ENCODE data around the gene TJP3.
"Not testable (repeated sequence)": the region's sequence is repeated elsewhere in the genome, so short reads cannot be mapped to it uniquely, and the experiment has no call there.

Gene TJP3, protein sequence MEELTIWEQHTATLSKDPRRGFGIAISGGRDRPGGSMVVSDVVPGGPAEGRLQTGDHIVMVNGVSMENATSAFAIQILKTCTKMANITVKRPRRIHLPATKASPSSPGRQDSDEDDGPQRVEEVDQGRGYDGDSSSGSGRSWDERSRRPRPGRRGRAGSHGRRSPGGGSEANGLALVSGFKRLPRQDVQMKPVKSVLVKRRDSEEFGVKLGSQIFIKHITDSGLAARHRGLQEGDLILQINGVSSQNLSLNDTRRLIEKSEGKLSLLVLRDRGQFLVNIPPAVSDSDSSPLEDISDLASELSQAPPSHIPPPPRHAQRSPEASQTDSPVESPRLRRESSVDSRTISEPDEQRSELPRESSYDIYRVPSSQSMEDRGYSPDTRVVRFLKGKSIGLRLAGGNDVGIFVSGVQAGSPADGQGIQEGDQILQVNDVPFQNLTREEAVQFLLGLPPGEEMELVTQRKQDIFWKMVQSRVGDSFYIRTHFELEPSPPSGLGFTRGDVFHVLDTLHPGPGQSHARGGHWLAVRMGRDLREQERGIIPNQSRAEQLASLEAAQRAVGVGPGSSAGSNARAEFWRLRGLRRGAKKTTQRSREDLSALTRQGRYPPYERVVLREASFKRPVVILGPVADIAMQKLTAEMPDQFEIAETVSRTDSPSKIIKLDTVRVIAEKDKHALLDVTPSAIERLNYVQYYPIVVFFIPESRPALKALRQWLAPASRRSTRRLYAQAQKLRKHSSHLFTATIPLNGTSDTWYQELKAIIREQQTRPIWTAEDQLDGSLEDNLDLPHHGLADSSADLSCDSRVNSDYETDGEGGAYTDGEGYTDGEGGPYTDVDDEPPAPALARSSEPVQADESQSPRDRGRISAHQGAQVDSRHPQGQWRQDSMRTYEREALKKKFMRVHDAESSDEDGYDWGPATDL

DNA sequence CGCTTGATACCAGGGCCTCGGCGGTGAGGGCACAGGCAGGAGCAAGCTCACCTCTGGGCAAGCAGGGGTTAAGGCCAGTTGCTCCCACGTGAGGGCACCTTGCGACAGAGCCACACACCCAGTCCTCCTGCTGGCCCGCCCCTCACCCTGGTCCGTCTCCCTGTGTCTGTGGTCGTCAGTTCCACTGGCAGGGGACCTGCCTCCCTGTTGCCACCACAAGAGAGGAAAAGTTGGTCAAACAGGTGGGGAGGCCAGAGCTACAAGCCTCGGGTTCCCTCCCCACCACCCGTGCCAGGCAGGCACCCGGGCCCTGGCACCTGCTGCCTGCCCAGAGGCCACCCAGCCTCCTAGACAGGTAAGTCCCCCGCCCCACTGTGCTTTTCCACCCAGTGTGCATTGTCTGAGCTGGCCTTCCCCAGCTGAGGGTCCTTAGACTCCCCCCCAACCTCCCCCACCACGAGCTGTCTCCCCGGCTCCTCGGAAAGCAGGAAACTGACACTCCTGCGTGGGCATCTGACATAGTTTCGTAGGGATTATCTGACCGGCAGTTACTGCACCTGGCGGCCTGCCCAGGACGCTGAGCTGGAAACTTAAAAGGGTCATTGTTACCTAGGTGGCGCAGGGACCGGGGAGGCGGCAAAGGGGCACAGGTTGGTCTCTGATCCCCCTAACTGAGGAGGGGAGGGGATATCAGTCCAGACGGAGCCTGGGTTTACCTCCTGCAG lies at the start of gene TJP3:
TJP3 (plus strand) TSS at position 178 of the 725 bp plus-strand sequence. CDS start 20,049 bp downstream, outside the sequence.
- no peak for DNase-seq

DNA sequence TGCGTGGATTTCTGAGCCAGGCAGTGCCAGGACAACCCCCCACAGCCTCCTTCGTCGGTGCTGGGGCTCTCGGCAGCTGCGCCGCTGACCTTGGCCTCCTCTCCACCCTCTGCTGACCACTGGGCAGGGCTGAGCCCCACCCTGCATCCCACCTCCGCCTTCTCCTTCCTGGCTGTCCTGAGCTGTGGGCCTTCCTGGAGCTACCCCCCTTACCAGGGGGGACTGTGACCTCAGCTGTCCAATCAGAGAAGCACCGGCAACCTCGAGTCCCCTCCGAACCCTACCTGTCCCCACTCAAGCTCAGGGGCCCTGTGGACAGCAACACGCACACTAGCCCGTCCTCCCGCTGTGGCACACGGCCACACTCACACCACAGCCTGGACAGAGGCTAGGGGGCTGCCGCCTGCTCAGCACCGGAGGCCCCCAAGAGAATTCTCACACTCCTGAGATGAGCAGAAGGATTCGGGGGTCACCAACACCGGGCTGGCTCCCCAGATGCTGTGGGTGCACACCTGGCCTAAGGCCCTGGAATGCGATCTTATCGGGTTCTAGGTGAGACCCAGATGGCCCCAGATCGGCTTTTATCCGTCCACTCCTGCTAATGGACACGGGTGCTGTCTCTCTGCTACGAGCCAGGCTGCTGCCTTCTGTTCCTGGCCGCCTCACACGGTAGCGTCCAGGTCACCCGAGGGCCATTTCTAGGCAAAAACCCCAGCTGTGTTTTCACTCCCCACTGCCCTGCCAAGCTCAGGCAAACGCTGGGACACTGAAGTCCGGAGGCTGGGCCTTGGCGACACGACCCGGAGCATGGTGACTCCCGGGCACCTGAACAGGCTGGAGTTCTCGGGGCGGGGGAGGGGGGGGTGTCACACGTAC lies 49.1 kb upstream of the TJP3 start:
- DNase-seq = no peak

DNA sequence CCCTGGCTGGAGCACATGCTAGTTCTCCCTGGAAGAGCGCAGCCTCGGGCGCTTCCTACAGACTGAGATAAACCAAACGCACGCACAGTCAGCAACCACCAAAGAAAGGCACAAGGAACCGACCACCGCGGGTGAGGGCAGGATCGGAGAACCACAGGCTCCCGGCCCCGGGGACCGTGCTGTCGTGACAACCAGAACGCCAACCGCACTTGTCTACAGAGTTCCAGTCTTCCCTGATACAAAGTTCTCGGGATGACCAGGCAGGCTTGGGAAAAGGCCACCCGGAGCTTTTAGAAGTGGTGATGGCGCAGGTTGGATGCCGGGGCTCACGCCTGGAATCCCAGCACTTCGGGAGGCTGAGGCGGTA lies 48.5 kb upstream of the TJP3 start:
- no peak for DNase-seq

DNA sequence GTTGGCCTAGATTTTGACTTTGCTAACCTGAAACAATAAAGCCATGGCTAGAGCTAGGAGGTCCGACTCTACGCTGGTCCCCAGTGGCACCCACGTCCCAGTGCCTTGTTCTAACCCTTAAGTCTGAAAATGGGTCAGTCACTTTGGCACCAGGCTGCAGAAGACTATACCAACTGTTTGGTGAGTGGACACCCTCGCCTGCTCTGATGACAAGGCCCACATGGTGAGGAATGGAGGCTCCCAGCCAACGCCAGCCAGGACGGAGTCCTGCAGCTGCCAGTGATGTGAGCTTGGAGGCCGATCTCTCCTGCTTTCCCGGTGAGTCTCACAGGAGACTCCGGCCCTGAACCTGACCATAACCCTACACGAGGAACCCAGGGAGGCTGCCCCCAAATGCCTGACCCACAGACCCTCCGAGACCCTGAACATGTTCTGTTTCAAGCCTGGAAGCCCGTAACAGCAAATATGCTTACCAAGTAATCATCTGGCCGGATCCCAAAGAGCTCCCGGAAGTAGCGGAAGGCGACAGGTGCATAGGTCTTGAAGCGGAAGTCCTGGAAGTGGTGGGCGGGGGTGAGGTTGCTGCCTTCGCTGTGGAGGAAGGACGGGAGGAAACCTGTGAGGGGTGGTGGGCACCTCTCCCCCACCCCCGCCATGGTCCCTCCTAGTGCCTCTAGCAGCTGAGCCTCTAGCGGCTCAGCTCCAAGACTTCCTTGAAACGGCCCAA lies 47.5 kb upstream of the TJP3 start:
- DNase-seq = peak; percentile 34

DNA sequence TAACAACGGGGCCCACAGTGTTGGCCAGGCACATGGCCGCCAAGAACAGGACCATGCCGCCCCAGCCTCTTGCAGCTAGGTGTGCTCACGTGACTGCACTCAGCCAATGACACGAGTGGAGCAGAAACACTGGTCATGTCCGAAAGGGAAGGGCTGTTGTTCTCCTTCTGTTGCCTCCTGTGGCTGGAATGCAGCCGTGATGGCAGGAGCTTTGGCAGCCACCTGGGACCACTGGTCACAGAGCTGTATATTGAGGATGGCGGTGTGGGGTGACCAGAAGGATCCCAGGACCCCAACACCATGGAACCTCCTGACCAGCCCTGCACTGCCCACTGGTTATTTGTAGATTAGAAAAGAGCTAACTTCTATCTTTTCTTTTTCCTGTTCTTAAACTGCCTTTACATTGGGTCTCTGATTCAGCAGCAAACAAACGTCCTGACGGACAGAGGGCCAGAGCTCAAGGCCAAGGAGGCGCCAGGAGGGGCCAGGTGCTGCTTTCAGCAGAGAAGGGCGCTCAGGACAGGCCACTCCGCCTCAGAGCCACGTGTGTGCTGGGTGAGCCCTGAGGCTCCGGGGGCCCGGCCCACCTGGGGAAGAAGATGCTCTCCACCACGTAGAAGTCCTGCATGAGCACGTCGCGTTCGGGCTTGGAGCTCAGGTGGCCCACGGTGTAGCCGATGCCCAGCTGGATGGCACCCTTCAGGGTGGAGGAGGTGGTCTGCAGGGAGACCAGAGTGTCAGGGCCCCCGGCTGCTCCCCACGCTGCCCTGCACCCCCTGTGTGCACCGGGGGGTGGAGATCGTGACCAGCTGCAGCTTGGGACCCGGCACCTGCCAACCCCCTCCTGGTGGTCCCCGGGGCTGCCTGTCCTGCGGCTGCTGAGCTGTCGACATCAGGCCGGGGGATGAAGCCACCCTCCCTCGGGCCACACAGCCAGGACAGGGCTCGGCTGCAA lies 46.6 kb upstream of the TJP3 start:
- DNase-seq = no peak

DNA sequence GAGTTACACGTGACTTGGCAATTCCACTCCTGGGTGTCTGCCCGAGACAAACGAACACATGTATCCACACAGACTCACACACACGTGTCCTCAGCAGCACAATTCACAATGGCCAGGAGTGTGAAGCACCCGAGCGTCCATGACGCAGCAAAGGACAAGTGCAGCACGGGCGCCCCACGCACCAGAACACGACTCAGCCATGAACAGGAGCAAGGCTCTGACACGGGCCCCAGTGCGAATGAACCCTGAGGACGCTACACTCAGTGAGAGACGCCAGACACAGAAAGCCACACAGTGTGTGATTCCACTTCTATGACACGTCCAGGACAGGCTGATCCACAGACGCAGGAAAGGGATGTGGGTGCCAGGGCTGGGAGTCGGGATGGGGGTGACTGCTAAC lies 44.3 kb upstream of the TJP3 start:
- no peak for DNase-seq

DNA sequence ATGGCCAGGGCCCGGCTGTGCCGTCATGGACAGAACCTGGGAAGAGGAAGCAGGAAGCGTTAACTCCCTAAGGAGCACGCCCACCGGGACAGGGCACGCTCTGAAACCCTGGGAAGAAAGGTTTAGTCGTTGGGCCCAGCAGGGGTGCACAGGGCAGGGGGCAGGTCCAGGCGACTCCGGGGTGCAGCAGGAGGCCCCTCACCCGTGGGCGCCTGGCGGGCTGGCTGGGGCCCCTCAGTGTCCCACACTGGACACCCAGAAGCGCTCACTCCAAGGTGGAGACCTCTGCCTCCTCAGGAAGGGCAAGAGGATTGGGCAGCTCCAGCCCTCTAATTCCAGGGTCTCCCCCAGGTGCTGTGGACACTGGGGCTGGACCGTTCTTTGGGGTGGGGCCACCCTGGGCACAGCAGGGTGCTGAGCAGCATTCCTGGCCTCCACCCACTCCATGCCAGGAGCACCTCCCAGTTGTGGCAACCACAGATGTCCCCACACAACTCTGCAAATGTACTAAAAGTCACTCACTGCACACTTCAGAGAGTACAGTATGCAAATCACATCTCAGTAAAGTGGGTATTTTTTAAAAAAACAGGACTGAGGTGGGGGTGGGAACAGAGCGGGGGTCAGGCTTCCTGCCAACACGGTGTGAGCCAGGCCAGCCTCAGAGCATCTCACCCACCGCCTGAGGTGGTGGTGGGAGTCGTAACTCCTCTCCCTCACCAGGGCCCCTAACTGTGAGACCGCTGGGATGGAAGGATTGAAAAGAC lies 43.1 kb upstream of the TJP3 start:
- no peak for DNase-seq

DNA sequence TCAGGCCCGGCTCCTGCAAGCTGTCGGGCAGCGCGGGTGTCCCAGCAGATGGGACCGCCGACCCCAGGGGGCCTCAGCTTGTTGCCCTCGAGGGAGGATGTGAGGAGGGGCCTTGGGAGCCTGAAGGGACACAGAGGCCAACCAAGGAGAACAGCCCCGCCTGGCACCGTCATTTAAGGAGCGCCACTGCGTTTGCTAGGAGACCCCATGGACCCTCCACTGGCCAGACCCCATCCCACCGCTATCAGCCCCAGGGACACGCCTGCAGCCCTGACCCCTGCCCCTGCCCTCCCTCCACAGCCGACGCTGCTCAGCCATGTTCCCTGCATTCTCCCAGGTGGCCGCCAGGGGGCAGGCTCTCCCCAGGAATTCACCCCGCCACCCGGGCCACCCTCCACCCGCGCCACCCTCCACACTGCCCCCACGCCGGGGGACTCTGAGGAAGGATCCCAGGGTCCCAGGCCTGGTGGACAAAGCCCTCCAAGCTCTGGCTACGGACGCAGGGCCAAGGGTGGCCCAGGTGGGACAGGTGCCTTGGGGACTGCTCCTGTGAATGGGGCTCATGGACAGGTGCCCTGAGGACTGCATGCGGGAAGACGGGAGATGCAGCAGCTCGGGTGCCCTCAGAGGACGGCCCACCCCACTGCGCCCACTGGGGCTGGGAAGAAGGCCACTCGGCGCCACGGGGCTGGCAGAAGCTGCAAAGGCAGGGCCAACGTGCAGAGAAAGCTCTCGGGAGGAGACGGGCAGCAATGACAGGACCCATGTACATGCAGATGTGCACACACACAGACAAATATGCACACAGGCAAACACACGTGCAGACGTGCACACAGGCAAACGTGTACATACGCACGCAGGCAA lies 42.3 kb upstream of the TJP3 start:
- peak; percentile 36 for DNase-seq

DNA sequence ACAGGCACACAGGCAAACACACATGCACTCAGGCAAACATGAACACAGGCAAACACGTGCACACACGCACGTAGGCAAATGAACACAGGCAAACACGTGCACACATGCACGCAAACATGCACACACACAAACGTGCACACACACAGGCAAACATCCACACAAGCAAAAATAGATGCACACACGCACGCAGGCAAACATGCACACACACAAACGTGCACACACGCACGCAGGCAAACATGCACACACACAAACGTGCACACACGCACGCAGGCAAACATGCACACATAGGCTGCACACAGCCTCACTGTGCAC lies 41.7 kb upstream of the TJP3 start:
- not testable (repeated sequence) for DNase-seq

DNA sequence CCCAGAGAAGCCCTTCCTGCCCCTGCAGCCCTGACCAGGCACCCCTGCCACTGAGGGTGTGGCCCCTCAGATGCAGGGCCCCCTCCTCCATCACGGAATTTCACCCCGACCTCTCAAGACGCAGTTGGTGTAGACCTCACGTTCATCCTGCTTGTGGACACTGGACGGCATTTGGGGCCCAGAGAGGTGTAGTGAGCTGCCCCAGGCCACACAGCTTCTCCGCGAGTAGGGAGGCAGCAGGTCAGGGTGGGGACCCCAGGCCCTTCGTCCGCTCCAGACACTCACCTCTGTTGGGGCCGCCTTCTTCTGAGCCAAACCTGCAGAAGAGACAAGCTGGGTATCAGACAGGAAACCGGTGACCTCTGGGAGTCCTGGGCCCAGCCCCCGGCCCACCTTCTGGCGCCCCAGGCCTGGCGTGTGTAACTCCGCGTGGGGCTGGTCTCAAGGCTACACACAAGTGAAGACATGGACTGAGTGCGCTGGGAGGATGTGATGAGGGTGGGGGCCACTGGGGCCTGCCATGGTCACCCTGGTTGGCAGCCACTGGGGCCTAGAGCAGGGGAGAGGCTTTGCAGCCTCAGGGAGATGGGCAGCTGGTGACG lies 41.0 kb upstream of the TJP3 start:
- DNase-seq = no peak

DNA sequence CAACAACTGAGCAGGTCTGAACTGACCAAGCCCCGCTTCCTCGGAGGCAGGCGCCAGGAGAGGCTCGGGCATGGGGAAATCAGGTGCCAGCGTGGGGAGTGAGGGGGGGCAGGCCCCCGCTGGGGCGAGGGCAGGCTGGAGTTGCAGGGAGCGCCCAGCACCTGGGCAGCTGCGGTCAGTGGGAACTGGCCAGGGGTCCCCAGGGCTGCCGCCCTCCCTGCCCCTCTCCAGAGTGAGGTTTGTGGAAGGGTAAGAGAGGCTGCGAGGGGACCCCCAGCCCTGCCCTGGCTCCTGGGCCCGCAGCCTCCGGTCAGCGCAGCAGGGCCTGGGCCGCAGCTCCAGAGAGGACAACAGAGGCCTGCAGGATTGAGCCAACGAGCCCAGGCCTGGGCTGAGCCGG lies 40.4 kb upstream of the TJP3 start:
- no peak for DNase-seq

DNA sequence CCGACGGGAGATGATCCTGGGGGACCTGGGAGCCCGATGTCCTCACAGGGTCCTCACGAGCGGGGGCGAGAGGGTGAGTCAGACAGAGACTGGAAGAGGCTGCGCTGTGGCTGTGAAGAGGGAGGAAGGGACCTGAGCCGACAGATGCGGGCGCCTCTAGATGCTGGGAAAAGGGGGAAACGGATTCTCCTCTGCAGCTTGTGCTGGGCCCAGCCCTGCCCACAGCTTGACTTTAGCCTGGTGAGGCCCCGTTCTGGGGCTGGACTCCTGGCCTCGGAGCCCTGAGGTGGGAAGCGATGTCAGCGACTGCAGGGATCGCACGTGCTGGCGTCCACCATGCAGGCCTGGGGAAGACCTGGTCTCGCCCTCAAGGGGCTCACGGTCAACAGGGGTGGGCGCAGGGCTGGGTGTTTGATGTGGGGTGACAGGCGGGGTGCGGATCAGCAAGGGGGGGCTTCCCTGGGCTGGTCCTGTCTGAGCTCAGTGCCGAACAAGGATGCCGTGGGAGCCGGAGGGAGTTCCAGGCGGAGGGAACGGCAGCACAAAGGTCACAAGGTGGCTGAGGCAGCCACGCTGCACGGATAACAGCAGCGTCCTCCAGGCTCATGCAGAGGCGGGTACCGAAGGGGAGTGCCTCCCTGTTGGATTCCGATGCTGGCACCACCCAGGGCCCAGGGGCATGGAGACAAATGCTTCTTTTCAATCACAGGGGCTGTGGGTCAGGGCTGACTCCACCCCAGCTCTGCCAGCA lies 39.7 kb upstream of the TJP3 start:
- DNase-seq = no peak

DNA sequence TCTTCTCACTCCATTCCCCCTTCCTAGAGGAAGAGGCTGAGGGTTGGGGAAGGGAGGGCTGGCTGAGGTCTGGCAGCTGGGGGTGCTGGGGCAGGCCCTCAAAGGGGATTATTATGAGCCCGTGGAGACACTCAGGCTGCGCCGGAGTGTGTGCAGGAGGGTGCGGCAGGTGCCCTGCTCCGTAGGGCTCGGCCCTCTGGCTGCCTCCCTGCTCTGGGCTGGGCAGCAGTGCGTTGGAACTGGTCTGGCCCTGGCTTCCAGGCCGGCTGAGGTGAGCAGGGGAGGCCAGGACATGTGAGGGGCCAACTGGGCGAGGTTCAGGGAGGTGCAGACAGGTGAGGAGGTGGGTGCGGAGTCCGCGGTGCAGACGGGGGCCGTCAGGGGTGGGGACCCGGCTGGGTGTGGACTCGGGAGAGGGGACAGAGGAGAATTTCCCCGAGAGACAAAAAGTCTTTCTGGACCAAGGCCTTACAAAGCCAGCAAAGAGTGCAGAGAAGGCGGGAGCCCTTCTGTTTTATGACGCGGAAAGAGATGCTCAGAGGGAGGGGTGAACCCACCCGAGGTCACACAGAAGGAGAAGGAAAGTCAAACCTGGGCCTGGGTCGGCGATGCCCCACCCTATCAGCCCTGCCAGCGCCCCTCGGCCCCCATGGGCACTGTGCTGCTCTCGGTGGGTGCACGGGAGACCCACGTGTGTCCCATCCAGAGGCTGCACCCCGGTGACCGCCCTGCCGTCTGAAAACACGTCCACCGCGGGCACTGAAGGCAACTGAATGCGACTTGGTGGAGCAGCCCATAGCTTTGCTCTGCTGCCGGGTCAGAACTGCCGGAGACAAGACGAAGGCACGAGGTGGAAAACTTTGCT lies 38.9 kb upstream of the TJP3 start:
- no peak for DNase-seq

DNA sequence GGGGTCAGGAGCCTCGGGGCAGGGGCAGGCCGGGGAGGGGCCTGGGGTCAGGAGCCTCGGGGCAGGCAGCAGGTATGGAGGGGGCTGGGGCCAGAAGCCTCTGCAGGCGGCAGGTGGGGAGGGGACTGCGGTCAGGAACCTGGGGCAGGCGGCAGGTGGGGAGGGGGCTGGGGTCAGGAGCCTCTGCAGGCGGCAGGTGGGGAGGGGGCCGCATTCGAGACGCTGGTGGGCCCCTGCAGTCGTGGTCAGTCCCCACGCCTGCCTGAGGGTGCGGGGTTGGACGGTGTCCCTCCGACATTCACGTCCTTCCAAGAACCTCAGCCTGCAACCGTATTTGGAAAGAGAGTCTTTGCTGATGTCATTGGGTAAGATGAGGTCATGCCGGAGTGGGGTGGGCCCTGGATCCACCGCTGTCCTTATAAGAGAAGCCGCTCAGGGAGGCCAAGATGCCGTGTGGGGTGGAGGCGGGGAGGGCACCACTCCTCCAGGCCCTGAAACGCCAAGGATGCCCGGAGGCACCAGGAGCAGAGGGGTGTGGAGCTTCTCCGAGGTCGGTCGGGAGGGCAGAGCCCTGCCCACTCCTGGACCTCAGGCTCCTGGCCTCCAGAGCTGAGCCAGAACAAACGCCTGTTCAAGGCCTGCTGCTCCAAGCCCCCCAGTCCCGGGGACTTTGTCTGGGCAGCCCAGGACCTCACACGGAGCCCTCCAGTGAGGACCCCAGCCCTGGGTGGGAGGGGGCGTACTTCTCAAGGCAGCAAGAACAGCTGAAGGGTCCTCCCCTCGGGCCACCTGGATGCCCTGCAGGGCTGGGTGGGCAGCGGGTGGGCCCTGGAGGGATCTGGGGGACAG lies 38.0 kb upstream of the TJP3 start:
- DNase-seq = no peak
